Non-pigmented ciliary epithelial cell (primary cell): Measurements from ENCODE around the gene COG2.
"Not testable (repeated sequence)": the region's sequence is repeated elsewhere in the genome, so short reads cannot be mapped to it uniquely, and the experiment has no call there.

Experiments
- DNase-seq: peaks from one replicate; pipeline ENCODE4 v3.0.0-alpha.2; 2010; ENCODE audit warnings: low read depth

Gene COG2

GRCh38 chr1:230715510-230715909 is 73.2 kb downstream of the COG2 start:
- no peak for DNase-seq

DNA sequence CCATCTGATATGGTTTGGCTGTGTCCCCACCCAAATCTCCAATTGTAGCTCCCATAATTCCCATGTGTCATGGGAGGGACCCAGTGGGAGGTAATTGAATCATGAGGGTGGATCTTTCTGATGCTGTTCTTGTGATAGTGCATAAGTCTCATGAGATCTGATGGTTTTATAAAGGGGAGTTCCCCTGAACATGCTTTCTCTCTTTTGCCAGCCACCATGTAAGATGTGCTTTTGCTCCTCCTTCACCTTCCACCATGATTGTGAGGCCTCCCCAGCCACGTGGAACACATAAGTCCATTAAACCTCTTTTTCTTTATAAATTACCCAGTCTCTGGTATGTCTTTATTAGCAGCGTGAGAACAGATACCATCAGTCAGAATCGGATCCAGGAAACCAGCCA is 74.2 kb downstream of the COG2 start:
- DNase-seq, result not testable (repeated sequence)

DNA sequence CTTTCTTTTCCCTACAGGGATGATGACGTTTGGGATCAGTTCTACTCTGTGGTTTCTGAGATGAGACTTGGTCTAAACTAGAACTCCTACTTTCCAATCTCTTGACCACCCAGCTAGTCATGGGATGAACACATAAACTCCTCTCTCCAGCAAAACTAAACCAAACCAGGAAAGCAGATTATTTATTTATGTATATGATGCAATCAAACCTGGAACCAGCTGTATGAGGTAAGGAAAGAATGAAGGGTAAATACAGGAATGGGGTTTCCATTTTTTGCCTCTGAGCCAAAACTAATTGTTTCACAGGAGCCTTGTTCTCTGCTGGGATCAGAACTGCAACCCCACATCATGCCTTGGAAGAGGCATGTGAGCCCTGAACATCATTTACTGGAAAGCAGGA is 75.0 kb downstream of the COG2 start:
- no peak for DNase-seq

- not testable (repeated sequence) for DNase-seq
These were observed 79.7 kb downstream of the COG2 start for GRCh38 chr1:230721849-230722522.

DNA sequence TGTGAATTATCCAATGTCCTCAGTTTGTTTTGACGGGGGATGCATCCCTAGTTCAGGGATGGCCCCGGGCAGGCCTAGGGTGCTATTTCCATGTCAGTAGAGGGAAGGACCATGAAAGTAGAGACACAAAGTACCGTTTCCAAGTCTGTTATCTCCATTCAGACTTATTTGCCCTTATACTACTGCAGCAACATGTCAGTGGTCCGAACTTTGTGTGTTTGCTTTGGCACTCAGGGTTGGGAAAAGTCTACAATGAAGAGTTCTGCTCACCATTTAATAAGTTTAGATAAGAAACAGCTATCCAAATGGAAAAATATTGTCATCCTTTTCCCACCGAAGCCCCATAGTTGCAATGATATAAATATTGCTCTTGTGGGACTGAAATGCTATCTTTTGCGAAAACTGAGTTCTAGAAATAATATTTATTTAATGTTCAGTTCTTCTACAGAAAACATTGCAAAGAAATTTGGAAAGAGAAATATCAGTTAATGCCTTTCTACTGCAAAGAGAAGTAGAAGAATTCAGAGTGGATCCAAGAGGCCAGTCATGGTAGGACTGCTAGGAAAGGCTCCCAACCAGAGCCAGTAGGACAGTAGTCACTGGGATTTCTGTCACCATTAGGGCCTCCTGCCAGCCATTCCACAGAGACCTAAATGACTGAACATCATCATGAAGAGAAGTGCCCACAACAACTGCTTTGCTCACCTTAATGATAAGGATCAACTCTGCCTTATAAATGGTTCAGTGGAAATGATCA is 83.2 kb downstream of the COG2 start:
- no peak for DNase-seq

DNA sequence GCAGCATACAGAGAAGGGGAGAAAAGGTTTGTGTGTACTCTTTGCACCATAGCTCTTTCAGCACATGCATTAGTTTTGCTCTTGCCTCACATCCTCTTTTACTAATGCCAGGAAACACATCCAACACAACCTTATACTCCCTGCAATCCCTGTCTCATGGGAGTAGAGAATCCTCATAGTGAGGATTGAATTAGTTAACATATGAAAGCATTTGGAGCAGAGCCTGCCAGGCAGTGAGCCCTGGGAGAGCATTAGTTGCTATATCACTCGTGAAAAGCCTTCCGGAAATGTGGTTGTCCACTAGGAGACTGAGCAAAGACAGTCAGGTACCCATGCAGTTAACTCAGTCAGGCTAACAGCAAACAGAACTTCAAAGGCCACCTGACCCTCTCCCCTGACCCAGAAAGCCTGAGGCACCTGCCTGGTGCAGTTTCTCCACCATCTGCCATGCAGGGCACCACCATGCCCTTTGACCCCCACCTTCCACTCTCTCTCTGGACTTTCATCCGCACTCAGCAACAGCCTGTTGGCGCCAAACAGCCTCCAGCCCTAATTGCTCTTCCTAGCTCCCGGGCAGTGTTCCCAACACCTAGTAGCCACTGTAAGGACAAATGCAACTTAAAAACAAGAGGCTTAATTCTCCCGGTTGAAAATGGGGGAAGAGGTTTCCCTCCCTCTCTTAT is 86.6 kb downstream of the COG2 start:
- no peak for DNase-seq

DNA sequence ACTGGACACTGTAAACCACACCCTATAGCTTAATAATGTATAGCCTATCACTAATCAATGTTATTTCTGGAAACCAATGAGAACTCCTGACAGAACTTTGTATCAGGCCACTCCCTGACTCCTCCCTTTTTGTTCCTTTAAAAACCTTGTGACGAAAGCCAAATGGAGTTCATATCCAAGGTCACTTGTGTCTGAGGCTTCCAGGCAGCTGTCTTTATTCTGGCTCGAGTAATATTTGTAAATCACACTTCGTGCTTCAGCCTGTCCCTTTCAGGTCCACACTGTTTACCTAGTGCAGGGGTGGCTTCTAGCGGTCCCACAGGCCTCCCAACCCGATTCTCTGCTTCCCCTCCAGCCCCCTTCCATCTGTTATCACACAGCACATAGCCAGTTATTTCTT is 88.7 kb downstream of the COG2 start:
- no peak for DNase-seq

GRCh38 chr1:230735447-230735846 is 93.2 kb downstream of the COG2 start:
- DNase-seq, result no peak

- no peak for DNase-seq
These were observed 95.5 kb downstream of the COG2 start for GRCh38 chr1:230737622-230738262.

DNA sequence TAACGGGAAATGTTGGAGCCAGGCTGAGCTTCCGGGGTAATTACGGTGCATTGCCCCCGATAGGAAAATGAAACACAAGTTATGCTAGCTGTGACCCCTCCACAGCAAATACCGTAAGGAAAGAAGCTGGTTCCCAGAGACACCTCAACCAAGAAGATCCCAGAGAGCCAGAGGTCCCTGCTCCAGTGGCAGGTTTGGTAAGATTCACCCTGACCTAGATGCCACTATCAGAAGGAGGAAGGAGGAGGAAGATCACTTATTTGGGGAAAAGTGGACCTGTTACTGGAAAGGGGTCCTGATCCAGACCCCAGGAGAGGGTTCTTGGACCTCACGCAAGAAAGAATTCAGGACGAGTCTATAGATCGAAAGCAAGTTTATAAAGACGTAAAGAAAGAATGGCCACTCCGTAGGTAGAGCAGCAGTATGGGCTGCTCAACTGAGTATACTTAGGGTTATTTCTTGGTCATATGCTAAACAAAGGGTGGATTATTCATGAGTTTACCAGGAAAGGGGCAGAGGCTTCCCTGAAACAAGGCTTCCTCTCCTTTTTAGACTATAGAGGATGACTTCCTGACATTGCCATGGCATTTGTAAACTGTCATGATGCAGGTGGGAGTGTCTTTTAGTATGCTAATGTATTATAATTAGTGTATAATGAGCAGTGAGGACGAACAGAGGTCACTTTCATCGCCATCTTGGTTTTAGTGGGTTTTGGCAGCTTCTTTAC is 97.4 kb downstream of the COG2 start:
- DNase-seq, result no peak
